ENCODE results near the gene TEDC2.

Gene TEDC2

DNA sequence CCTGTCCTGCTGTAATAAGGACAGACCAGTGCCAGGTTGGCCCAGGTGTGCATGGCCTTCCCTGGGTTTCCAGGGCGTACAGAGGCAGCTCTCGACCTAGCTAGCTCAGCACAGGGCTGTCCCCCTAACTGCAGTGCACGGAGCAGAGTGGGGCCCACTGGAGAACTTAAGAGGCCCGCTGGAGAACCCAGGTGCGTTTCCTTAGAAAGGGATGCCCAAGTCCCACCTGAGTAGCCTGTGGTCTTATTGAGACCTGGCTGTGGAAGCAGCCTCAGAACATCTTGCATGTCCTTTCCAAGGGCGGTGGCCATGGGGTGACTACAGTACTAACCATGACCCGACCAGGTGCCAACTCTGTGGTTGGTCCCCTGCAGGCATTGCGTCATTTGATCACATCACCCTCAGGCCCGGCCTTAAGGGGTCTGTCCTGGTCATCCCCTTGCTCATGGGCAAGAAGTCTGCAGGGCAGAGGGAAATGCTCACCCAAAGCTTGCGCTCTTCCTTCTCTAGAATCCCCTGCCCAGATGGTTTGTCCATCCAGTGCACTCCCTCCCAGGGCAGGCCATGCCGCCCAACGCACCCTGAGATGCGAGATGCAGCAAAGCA lies 34.0 kb upstream of the TEDC2 start:
- H3K4me1 ChIP-seq (ENCODE audit: insufficient read depth, insufficient read length) = peaks cover 23% of the 10 kb centered on the region
- H3K9ac ChIP-seq (ENCODE audit: insufficient read length, low read depth) = no peak overlapping the region
- DNase-seq (ENCODE audit: low read depth, low spot score) = no peak
- no peaks in the 10 kb centered on the region for H3K27me3 ChIP-seq (ENCODE audit: insufficient read depth, insufficient read length)
- TF ChIP-seq YY1 (IDR thresholded peaks at IDR 0.05; ENCODE audit: insufficient read depth, insufficient read length) = no peak
- TF ChIP-seq SUZ12 (IDR thresholded peaks at IDR 0.05; ENCODE audit: extremely low read depth, insufficient read depth, insufficient read length) = no peak
- no peak overlapping the region for H3K4me3 ChIP-seq (ENCODE audit: insufficient read length, low read depth)
- H3K9me3 ChIP-seq (ENCODE audit: insufficient read depth, low read length) = no peaks in the 10 kb centered on the region
- H3K36me3 ChIP-seq (ENCODE audit: insufficient read depth, insufficient read length, low read length) = peaks cover 6% of the 10 kb centered on the region

DNA sequence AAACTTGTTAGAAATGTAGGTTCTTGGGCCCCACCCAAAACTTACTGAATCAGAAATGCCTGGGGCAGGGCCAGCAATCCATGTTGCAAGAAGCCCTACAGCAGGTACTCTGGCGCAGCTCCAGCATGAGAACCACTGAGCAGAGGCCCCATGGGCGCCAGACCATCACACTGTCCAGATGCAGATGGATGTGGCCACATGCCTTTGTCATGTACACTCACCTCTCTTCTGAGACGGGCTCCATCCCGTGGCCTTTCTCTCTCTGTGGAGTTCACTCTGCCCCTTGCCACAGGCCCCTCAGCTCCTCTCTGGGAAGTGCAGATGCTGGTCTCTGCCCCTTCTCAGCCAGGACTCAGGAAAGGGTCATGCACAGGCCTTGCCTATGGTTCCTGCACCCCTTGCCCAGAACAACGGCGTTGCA lies 33.0 kb upstream of the TEDC2 start:
- Histone ChIP-seq H3K4me3 (ENCODE audit: insufficient read length, low read depth) (no peak overlapping the region), H3K9ac (ENCODE audit: insufficient read length, low read depth) (peak overlapping the region; percentile 17), H3K4me1 (ENCODE audit: insufficient read depth, insufficient read length) (peaks cover 23% of the 10 kb centered on the region), H3K9me3 (ENCODE audit: insufficient read depth, low read length) (no peaks in the 10 kb centered on the region), H3K36me3 (ENCODE audit: insufficient read depth, insufficient read length, low read length) (peaks cover 11% of the 10 kb centered on the region), H3K27me3 (ENCODE audit: insufficient read depth, insufficient read length) (no peaks in the 10 kb centered on the region)
- TF ChIP-seq SUZ12 (IDR thresholded peaks at IDR 0.05; ENCODE audit: extremely low read depth, insufficient read depth, insufficient read length) (no peak), ZNF274 (IDR thresholded peaks at IDR 0.05; ENCODE audit: low read depth, low read length) (no peak), YY1 (IDR thresholded peaks at IDR 0.05; ENCODE audit: insufficient read depth, insufficient read length) (no peak)
- DNase-seq (ENCODE audit: low read depth, low spot score) = no peak

DNA sequence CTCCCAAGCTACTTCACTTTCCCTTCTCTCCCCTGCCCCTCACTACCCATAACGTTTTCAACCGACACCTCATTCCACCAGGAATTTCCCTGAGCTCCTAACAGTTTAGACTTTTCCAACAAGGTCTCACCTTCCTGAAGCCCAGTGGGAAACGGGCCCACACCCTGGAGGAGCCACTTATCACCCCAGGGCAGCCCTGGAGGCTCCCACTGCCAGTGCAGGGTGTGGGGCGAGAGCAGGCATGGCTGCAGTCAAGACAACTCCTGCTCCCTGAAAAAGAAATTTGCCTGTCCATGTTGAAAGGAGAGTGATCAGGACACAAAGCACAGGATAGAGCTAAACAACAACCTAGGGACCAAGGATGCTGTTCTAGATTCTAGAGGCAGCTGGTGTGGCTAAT lies 32.4 kb upstream of the TEDC2 start:
- Histone ChIP-seq H3K27me3 (ENCODE audit: insufficient read depth, insufficient read length) (no peaks in the 10 kb centered on the region), H3K4me1 (ENCODE audit: insufficient read depth, insufficient read length) (peaks cover 17% of the 10 kb centered on the region), H3K4me3 (ENCODE audit: insufficient read length, low read depth) (no peak overlapping the region), H3K9me3 (ENCODE audit: insufficient read depth, low read length) (no peaks in the 10 kb centered on the region), H3K36me3 (ENCODE audit: insufficient read depth, insufficient read length, low read length) (peaks cover 17% of the 10 kb centered on the region), H3K9ac (ENCODE audit: insufficient read length, low read depth) (no peak overlapping the region)
- no peak for DNase-seq (ENCODE audit: low read depth, low spot score)
- no peak for TF ChIP-seq SUZ12 (IDR thresholded peaks at IDR 0.05; ENCODE audit: extremely low read depth, insufficient read depth, insufficient read length)
- TF ChIP-seq ZNF274 (IDR thresholded peaks at IDR 0.05; ENCODE audit: low read depth, low read length) = no peak
- no peak for TF ChIP-seq YY1 (IDR thresholded peaks at IDR 0.05; ENCODE audit: insufficient read depth, insufficient read length)

GRCh38 chr16:2428051-2428783 lies 31.7 kb upstream of the TEDC2 start:
- peaks cover 18% of the 10 kb centered on the region for H3K4me1 ChIP-seq (ENCODE audit: insufficient read depth, insufficient read length)
- peaks cover 24% of the 10 kb centered on the region for H3K36me3 ChIP-seq (ENCODE audit: insufficient read depth, insufficient read length, low read length)
- TF ChIP-seq YY1 (IDR thresholded peaks at IDR 0.05; ENCODE audit: insufficient read depth, insufficient read length) (no peak), SUZ12 (IDR thresholded peaks at IDR 0.05; ENCODE audit: extremely low read depth, insufficient read depth, insufficient read length) (no peak), ZNF274 (IDR thresholded peaks at IDR 0.05; ENCODE audit: low read depth, low read length) (no peak)
- peak overlapping the region; percentile 94 for H3K9ac ChIP-seq (ENCODE audit: insufficient read length, low read depth)
- no peaks in the 10 kb centered on the region for H3K27me3 ChIP-seq (ENCODE audit: insufficient read depth, insufficient read length)
- peak; percentile 33 for DNase-seq (ENCODE audit: low read depth, low spot score)
- peak overlapping the region; percentile 75 for H3K4me3 ChIP-seq (ENCODE audit: insufficient read length, low read depth)
- H3K9me3 ChIP-seq (ENCODE audit: insufficient read depth, low read length) = no peaks in the 10 kb centered on the region

GRCh38 chr16:2428784-2429033 lies 31.2 kb upstream of the TEDC2 start:
- Histone ChIP-seq H3K4me1 (ENCODE audit: insufficient read depth, insufficient read length) (peaks cover 18% of the 10 kb centered on the region), H3K4me3 (ENCODE audit: insufficient read length, low read depth) (peak overlapping the region; percentile 75), H3K27me3 (ENCODE audit: insufficient read depth, insufficient read length) (no peaks in the 10 kb centered on the region), H3K36me3 (ENCODE audit: insufficient read depth, insufficient read length, low read length) (peaks cover 29% of the 10 kb centered on the region), H3K9me3 (ENCODE audit: insufficient read depth, low read length) (no peaks in the 10 kb centered on the region), H3K9ac (ENCODE audit: insufficient read length, low read depth) (peak overlapping the region; percentile 94)
- no peak for DNase-seq (ENCODE audit: low read depth, low spot score)
- TF ChIP-seq YY1 (IDR thresholded peaks at IDR 0.05; ENCODE audit: insufficient read depth, insufficient read length) = no peak

DNA sequence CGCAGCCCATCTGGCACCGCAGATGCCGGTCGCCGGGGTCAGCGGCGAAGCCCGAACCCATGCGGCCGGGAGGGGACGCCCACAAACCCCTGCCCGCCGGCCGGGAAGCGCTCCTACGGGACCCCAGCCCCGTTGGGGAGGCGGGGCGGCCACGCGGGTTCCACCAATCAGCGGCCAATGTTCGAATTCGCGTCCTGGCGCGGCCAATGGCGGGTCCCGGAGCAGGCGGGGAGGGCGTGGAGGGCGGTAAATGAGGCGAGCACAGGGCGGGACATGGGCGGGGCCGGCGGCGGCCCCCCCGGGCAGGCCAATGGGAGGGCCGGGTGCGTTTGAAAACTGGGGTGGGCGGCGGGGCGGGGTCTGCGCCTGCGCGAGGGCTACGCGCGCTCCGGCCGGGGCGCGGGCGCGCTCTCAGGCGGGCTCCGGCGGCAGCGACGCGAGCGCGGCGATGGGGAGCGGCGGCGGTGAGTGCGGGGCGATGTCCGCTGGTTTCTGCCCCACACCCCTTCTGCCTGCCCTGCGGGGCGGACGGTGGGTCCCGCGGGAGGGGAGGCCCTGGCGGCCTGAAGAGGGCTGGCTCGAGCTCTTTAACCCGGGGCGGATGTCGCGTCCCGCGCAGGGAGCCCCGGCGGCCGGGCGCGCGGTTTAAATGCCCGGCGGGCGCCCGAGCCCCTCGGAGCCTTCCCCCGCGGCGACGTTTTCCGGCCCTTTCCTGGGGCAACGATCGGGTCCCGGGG lies 30.7 kb upstream of the TEDC2 start, which contains the start of gene CCNF:
TSS of gene CCNF (plus strand) at position 414 of the 737 bp plus-strand sequence. CDS start at position 449, 35 bp downstream.
- TF ChIP-seq YY1 (IDR thresholded peaks at IDR 0.05; ENCODE audit: insufficient read depth, insufficient read length) (no peak), ZNF274 (IDR thresholded peaks at IDR 0.05; ENCODE audit: low read depth, low read length) (no peak), SUZ12 (IDR thresholded peaks at IDR 0.05; ENCODE audit: extremely low read depth, insufficient read depth, insufficient read length) (no peak)

More for the DNA sequence above, 30.7 kb upstream of the TEDC2 start, which contains the start of gene CCNF:
- no peaks in the 10 kb centered on the region for H3K27me3 ChIP-seq (ENCODE audit: insufficient read depth, insufficient read length)
- H3K9ac ChIP-seq (ENCODE audit: insufficient read length, low read depth) = peak within 1 kb of the TSS; percentile 97
- H3K4me3 ChIP-seq (ENCODE audit: insufficient read length, low read depth) = peak within 1 kb of the TSS; percentile 90
- H3K9me3 ChIP-seq (ENCODE audit: insufficient read depth, low read length) = no peaks in the 10 kb centered on the region
- peak; percentile 94 for DNase-seq (ENCODE audit: low read depth, low spot score)
- peaks cover 34% of the 10 kb centered on the region for H3K36me3 ChIP-seq (ENCODE audit: insufficient read depth, insufficient read length, low read length)
- peaks cover 18% of the 10 kb centered on the region for H3K4me1 ChIP-seq (ENCODE audit: insufficient read depth, insufficient read length)
